Calu3 (cell line): ENCODE measurements around the gene DPF3. TPM values are rescaled to one million over a fixed set of nuclear protein-coding genes. Genes with fewer than 3 reads are reported as not detected.
A peak's percentile ranks its signal among the peaks of the same experiment; 100 is the strongest.

Experiments used
- Bru-seq: library from RNA; stranded (reverse); fragments of 400-500 nt; gene quantifications from one replicate; lab custom pipeline; 2021; lab: Mats Ljungman, UMichigan
- BruChase-seq, 2 experiments: library from RNA; stranded (reverse); fragments of 400-500 nt; gene quantifications; one replicate each; lab custom pipeline; 2021; lab: Mats Ljungman, UMichigan
- BruUV-seq: library from RNA; stranded (reverse); fragments of 400-500 nt; replicated peaks from 2 replicates; lab custom pipeline; 2021; lab: Mats Ljungman, UMichigan
- CTCF ChIA-PET: fragments of 300-600 bp; sonication (Branson Sonifier 250); formaldehyde crosslinking; loops from one replicate; lab custom pipeline; 2022; ENCODE audit warnings: antibody characterized with exemption; lab: Charles Lee
- DNase-seq: peaks from one replicate; pipeline ENCODE4 v3.0.0; 2022
- H3K27ac Mint-ChIP-seq: one replicate; pipeline ENCODE4 v1.8.0; 2022; ENCODE audit warnings: mixed read lengths; ENCODE audit not compliant: unreplicated experiment
- H3K27me3 Mint-ChIP-seq: one replicate; pipeline ENCODE4 v1.8.0; 2022; ENCODE audit warnings: mixed read lengths; ENCODE audit not compliant: unreplicated experiment
- H3K36me3 Mint-ChIP-seq: one replicate; pipeline ENCODE4 v1.8.0; 2022; ENCODE audit warnings: mild to moderate bottlenecking, moderate library complexity, mixed read lengths; ENCODE audit not compliant: insufficient read depth, unreplicated experiment
- H3K4me1 Mint-ChIP-seq: one replicate; pipeline ENCODE4 v1.8.0; 2022; ENCODE audit warnings: mild to moderate bottlenecking, low read depth, mixed read lengths; ENCODE audit not compliant: unreplicated experiment
- H3K4me3 Mint-ChIP-seq: one replicate; pipeline ENCODE4 v1.8.0; 2022; ENCODE audit warnings: mild to moderate bottlenecking, low read depth, moderate library complexity, mixed read lengths; ENCODE audit not compliant: unreplicated experiment
- H3K9me3 Mint-ChIP-seq: one replicate; pipeline ENCODE4 v1.8.0; 2022; ENCODE audit warnings: low read depth, mixed read lengths; ENCODE audit not compliant: unreplicated experiment
- intact Hi-C: fragments of 100-400 bp; cut with micrococcal nuclease; formaldehyde crosslinking; loops from one replicate; pipeline ENCODE4 v1.10.0; 2022; ENCODE audit not compliant: unreplicated experiment
- long read RNA-seq: library from polyadenylated mRNA; stranded (forward); transcript quantifications from one replicate; pipeline ENCODE4 v2.0.0, GENCODE V29; 2022
- total RNA-seq: library from RNA; stranded (reverse); gene quantifications from 2 replicates; pipeline ENCODE4 v1.2.3, GENCODE V29; 2022
- TF ChIP-seq, protein P1 (sequence below): fragments of 200-600 bp; IDR thresholded peaks from one replicate; pipeline ENCODE4 v1.8.0; 2022; ENCODE audit warnings: antibody characterized with exemption; ENCODE audit not compliant: unreplicated experiment

The DPF3 gene
- total RNA-seq, result 6.9 and 9.6 TPM in 2 replicates
- percentile 61 among the genes with signal in this experiment for Bru-seq, nascent RNA
- BruChase-seq, experiment 1, labeled RNA remaining after a 6-hour chase, result percentile 50 among the genes with signal in this experiment
- BruChase-seq, experiment 2, labeled RNA remaining after a 2-hour chase, result percentile 49 among the genes with signal in this experiment
- long read RNA-seq, full-length matches to known transcripts, result 3 of 4 reads
- long read RNA-seq, partial matches to known transcripts, result 1 of 4 reads
- long read RNA-seq, other reads (novel, unspliced or antisense), result 0 of 4 reads

DNA sequence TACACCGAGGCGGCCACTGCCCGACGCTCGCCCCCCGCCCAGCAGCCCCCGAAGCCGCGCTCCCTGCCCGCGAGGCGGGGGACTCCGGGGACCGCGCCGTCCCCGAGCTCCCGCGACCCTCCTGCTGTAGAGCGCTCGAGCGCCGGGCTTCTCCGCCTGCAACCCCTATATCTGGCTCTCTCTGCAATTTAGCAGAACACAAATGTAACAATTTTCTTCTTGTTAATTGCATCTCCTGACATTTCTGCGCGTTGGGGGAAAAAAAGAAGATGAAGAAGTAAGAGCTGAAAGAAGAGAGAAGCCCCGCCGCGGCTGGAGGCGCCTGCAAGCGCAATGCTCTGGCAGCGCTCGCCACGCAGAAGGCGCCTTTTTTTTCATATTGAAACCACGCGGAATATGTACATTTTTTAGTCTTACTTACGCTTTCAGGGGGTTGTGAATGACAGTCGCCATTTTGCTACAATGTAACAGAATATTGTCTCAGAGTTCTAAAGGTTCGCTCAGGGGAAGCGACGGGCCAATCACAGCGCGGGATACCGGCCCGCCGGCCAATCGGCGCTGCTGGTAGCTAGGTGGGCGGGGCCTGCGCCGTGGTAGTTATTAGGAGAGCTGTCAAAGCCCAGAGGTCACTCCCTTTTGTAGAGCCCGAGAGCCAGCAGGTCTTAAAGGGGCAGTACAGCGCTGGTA lies at the start of gene DPF3:
TSS of gene DPF3 (minus strand) at position 466 of the 687 bp plus-strand sequence. CDS start at position 453, 13 bp downstream.
- Mint-ChIP-seq H3K27ac (peak within 1 kb of the TSS; percentile 80), H3K27me3 (peaks cover 34% of the 10 kb centered on the region), H3K4me3 (peak within 1 kb of the TSS; percentile 84), H3K4me1 (no peaks in the 10 kb centered on the region), H3K36me3 (peaks cover 27% of the 10 kb centered on the region), H3K9me3 (no peaks in the 10 kb centered on the region)
- intact Hi-C loops, result loop anchor here (2.0 kb wide), 2 partner anchors 111 to 157 kb away; no protein-coding TSS in a partner anchor
- CTCF ChIA-PET, result interaction anchor here (0.6 to 1.3 kb wide), 10 partner anchors 10 to 380 kb away, joined by 3 to 6 read pairs (median 4); partner anchors contain the start of gene ZFYVE1
- no TSS peak for BruUV-seq
- DNase-seq, result peak; percentile 97
- TF ChIP-seq, protein P1, sequence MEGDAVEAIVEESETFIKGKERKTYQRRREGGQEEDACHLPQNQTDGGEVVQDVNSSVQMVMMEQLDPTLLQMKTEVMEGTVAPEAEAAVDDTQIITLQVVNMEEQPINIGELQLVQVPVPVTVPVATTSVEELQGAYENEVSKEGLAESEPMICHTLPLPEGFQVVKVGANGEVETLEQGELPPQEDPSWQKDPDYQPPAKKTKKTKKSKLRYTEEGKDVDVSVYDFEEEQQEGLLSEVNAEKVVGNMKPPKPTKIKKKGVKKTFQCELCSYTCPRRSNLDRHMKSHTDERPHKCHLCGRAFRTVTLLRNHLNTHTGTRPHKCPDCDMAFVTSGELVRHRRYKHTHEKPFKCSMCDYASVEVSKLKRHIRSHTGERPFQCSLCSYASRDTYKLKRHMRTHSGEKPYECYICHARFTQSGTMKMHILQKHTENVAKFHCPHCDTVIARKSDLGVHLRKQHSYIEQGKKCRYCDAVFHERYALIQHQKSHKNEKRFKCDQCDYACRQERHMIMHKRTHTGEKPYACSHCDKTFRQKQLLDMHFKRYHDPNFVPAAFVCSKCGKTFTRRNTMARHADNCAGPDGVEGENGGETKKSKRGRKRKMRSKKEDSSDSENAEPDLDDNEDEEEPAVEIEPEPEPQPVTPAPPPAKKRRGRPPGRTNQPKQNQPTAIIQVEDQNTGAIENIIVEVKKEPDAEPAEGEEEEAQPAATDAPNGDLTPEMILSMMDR, result no peak

DNA sequence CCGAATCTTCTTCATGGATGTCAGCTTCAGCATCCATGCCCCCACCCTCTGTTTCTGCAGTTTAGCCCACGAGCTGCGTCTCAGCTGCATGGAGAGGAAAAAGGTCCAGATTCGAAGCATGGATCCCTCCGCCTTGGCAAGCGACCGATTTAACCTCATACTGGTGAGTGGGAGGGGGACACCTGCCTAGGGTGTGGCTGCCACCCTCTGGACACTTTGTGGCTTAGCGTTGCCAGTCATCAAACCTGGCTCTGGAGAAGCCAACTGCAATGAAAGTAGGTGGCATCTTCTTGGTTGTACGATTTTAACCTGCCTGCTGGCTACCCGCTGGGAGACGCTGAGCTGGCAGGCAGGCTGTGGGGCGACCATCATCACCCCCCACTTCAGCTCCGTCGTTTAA lies 49.0 kb upstream of the DPF3 start:
- TF ChIP-seq, protein P1, result no peak
- Mint-ChIP-seq H3K4me1 (no peaks in the 10 kb centered on the region), H3K27me3 (no peaks in the 10 kb centered on the region), H3K36me3 (peaks cover 15% of the 10 kb centered on the region), H3K4me3 (no peak overlapping the region), H3K9me3 (no peaks in the 10 kb centered on the region), H3K27ac (no peak overlapping the region)
- BruUV-seq, result no TSS peak
- no peak for DNase-seq
- CTCF ChIA-PET, result no interaction called here
- intact Hi-C loops, result no loop called here

DNA sequence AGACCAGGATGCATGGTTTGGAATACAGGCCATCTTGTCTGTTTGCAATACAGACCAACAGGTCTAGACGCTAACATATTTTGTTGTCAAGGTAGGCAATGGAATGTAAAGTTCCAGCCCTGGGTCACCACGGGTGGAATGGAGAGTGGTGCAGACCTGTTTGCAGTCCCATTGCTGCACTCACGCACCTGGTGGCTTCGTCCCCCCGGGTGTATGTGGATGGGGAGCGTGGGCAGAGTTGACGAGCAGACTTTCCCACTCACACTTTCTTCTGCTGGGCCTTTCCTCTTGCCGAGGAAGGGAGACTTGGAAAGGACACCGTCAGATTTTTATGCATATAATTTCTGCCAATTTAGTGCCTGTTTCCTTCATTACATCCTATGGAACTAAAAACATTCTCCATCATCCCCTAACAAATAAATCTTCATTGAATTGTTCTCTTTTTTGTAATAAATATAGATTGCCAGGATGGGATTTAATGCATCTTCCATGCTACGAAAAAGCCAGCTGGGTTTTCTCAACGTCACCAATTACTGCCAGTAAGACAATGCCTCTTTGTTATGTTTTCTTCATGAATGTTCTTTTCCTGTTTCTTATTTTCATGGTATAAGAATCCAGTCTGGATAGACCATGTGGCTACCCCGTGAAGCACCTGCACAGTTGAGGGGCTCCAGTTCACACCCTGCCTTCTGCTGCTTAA lies 47.5 kb upstream of the DPF3 start:
- Mint-ChIP-seq H3K4me1 (no peaks in the 10 kb centered on the region), H3K27me3 (no peaks in the 10 kb centered on the region), H3K4me3 (no peak overlapping the region), H3K36me3 (peaks cover 23% of the 10 kb centered on the region), H3K27ac (no peak overlapping the region), H3K9me3 (no peaks in the 10 kb centered on the region)
- CTCF ChIA-PET, result interaction anchor here (0.9 kb wide), 1 partner anchor 427 kb away, joined by 3 read pairs; no protein-coding TSS in a partner anchor
- BruUV-seq, result no TSS peak
- DNase-seq, result no peak
- intact Hi-C loops, result no loop called here
- TF ChIP-seq, protein P1, result no peak

DNA sequence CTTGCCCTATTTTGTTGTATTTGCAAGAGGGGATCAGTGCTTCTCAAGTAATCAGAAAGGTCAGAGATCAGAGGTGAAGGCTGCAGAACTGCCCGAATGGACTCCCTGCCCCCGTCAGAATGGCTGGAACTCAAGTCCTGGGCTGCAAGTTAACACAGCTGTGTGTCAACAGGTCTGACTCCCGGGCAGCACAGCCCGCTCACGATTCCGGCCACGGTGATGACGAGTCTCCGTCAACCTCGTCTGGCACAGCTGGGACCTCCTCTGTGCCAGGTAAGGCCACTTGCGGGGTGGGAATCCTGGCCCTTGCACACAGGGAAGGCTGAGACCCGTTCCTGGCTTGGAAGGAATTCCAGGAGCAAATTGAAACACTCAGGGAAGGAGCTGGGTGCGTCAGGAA lies 45.7 kb upstream of the DPF3 start:
- Mint-ChIP-seq H3K36me3 (peaks cover 19% of the 10 kb centered on the region), H3K27me3 (no peaks in the 10 kb centered on the region), H3K4me3 (no peak overlapping the region), H3K4me1 (no peaks in the 10 kb centered on the region), H3K27ac (no peak overlapping the region), H3K9me3 (no peaks in the 10 kb centered on the region)
- no TSS peak for BruUV-seq
- DNase-seq, result no peak
- intact Hi-C loops, result no loop called here
- CTCF ChIA-PET, result interaction anchor here (1.5 kb wide), 1 partner anchor 9 kb away, joined by 3 read pairs; no protein-coding TSS in a partner anchor
- TF ChIP-seq, protein P1, result no peak
